Uterus (tissue), 2 donors: ENCODE measurements around the gene NT5M.

Experiments used
- POLR2A ChIP-seq, 2 donors: fragments of 450-650 bp; IDR thresholded peaks; one replicate each; pipeline ENCODE4 v1.6.1; 2016; ENCODE audit warnings: antibody characterized with exemption in 2 of 2, mild to moderate bottlenecking in 1 of 2, moderate library complexity in 1 of 2
- TF ChIP-seq, protein P1 (sequence below), 4 experiments: fragments of 200-600 bp in 2 of 4; fragments of 450-650 bp in 2 of 4; sonication (generic) in 2 of 4; IDR thresholded peaks; one replicate each; pipeline ENCODE4 v1.5.1; 2016 to 2019; ENCODE audit warnings: antibody characterized with exemption in 4 of 4, mild to moderate bottlenecking in 2 of 4, moderate library complexity in 1 of 4

DNA sequence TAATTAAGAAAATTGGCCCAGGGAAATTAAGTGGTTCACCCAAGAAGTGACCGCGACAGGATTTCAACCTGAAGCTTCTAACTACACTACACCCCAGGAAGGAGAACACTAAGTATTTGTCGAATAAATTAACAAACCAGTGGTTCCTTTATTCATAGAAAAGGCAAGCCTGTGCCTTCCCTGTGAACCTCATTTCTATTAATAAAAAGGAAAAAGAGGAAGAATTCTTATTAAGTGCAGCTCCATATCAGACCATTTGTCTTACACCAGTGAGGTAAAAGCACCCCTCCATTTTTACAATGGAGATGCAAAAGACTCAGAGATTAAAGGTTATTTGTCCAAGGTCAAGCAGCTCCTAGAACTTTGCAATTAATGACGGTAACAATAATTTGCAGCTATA is 23.9 kb upstream of the NT5M start:
- TF ChIP-seq, protein P1, sequence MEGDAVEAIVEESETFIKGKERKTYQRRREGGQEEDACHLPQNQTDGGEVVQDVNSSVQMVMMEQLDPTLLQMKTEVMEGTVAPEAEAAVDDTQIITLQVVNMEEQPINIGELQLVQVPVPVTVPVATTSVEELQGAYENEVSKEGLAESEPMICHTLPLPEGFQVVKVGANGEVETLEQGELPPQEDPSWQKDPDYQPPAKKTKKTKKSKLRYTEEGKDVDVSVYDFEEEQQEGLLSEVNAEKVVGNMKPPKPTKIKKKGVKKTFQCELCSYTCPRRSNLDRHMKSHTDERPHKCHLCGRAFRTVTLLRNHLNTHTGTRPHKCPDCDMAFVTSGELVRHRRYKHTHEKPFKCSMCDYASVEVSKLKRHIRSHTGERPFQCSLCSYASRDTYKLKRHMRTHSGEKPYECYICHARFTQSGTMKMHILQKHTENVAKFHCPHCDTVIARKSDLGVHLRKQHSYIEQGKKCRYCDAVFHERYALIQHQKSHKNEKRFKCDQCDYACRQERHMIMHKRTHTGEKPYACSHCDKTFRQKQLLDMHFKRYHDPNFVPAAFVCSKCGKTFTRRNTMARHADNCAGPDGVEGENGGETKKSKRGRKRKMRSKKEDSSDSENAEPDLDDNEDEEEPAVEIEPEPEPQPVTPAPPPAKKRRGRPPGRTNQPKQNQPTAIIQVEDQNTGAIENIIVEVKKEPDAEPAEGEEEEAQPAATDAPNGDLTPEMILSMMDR (IDR thresholded peaks at IDR 0.05): no peak
- TF ChIP-seq POLR2A (IDR thresholded peaks at IDR 0.05): no peak
